GM12878 (cell line): Measurements from ENCODE around the gene BDH1. TPM values are rescaled to one million over a fixed set of nuclear protein-coding genes. Genes with fewer than 3 reads are reported as not detected.

Source experiments
- ATAC-seq: fragments of 200-7000 bp; cut with Tn5 transposase; 3 replicates; pipeline ENCODE4 v1.9.1; 2020; ENCODE audit warnings: mild to moderate bottlenecking, moderate library complexity
- BruUV-seq: library from RNA; stranded (reverse); fragments of 400-500 nt; replicated peaks from 2 replicates; lab custom pipeline; 2021; lab: Mats Ljungman, UMichigan
- CTCF ChIA-PET: fragments of 300-600 bp; sonication (Branson Sonifier 250); formaldehyde crosslinking; extraction: SDS; loops from one replicate; lab custom pipeline; 2021; ENCODE audit warnings: inconsistent platforms; lab: Yijun Ruan, JAX
- POLR2A ChIA-PET: fragments of 350-600 bp; formaldehyde crosslinking; extraction: SDS; loops from one replicate; lab custom pipeline; 2021; ENCODE audit warnings: inconsistent platforms; lab: Charles Lee
- RAD21 ChIA-PET: fragments of 300-600 bp; sonication (Branson Sonifier 250); formaldehyde crosslinking; loops from one replicate; lab custom pipeline; 2023; ENCODE audit warnings: antibody characterized with exemption; ENCODE audit not compliant: unreplicated experiment; lab: Charles Lee
- SMC1A ChIA-PET: fragments of 300-600 bp; sonication (Branson Sonifier 250); formaldehyde crosslinking; loops from one replicate; lab custom pipeline; 2023; ENCODE audit not compliant: unreplicated experiment, uncharacterized antibody; lab: Charles Lee
- DNase-seq: peaks from one replicate; pipeline ENCODE4 v3.0.0-alpha.2; 2011; ENCODE audit warnings: low read depth, low spot score
- FAIRE-seq: peaks from 3 replicates; lab custom pipeline; 2011; peaks lifted over from hg19 to GRCh38; lab: Jason Lieb, UNC
- H2AFZ ChIP-seq: 2 replicates; pipeline ENCODE4 v1.6.0; 2011; ENCODE audit warnings: low read depth, low read length, control low read depth; ENCODE audit not compliant: control insufficient read depth
- H3K27ac ChIP-seq: 2 replicates; pipeline ENCODE4 v1.5.1; 2011; ENCODE audit warnings: control low read depth; ENCODE audit not compliant: control insufficient read depth, insufficient read depth
- H3K27me3 ChIP-seq, 2 experiments: replicated peaks in 1 of 2; 2 replicates each; pipeline versions ENCODE4 v1.6.0 to v1.6.1; 2011; ENCODE audit warnings: low read length in 1 of 2; ENCODE audit not compliant: control insufficient read depth in 2 of 2, insufficient read depth in 2 of 2
- H3K36me3 ChIP-seq, 2 experiments: 2 replicates each; pipeline ENCODE4 v1.5.1; 2011; ENCODE audit warnings: low read length in 1 of 2; ENCODE audit not compliant: control insufficient read depth in 2 of 2, insufficient read depth in 2 of 2
- H3K4me1 ChIP-seq: 2 replicates; pipeline ENCODE4 v1.6.1; 2011; ENCODE audit warnings: mild to moderate bottlenecking, low read length, moderate library complexity, mixed read lengths; ENCODE audit not compliant: control insufficient read depth, insufficient read depth
- H3K4me2 ChIP-seq: 2 replicates; pipeline ENCODE4 v1.6.0; 2011; ENCODE audit warnings: control low read depth; ENCODE audit not compliant: control insufficient read depth, insufficient read depth
- H3K4me3 ChIP-seq: fragments of 200-600 bp; sonication (generic); 2 replicates; pipeline ENCODE4 v1.5.1; 2016
- H3K79me2 ChIP-seq: 2 replicates; pipeline ENCODE4 v1.6.0; 2011; ENCODE audit warnings: low read length; ENCODE audit not compliant: control insufficient read depth, insufficient read depth
- H3K9ac ChIP-seq: 2 replicates; pipeline ENCODE4 v1.8.0; 2011; ENCODE audit warnings: low read length, control low read depth, mixed read lengths; ENCODE audit not compliant: control insufficient read depth, insufficient read depth
- H3K9me3 ChIP-seq: replicated peaks from 3 replicates; pipeline ENCODE4 v1.5.1; 2011; ENCODE audit warnings: mild to moderate bottlenecking, low read length; ENCODE audit not compliant: control insufficient read depth, insufficient read depth
- H4K20me1 ChIP-seq: 2 replicates; pipeline ENCODE4 v1.6.0; 2011; ENCODE audit not compliant: control insufficient read depth, insufficient read depth
- BCL3 ChIP-seq: IDR thresholded peaks from 2 replicates; pipeline ENCODE4 v1.6.1; 2011; ENCODE audit warnings: borderline replicate concordance, low read depth, mild to moderate bottlenecking, moderate library complexity, low read length; ENCODE audit not compliant: insufficient read depth, poor library complexity, severe bottlenecking
- CBX3 ChIP-seq: fragments of 200-600 bp; sonication (generic); IDR thresholded peaks from 2 replicates; pipeline ENCODE4 v1.6.1; 2016; ENCODE audit warnings: low read depth, borderline replicate concordance
- CHD1 ChIP-seq: IDR thresholded peaks from 2 replicates; pipeline ENCODE4 v1.6.1; 2012; ENCODE audit warnings: low read depth, low read length, improper control_type of control experiment
- ELK1 ChIP-seq: IDR thresholded peaks from 2 replicates; pipeline ENCODE4 v1.6.1; 2012; ENCODE audit warnings: low read depth, low read length, improper control_type of control experiment
- FOS ChIP-seq: IDR thresholded peaks from 3 replicates; pipeline ENCODE4 v1.6.1; 2011; ENCODE audit warnings: borderline replicate concordance; ENCODE audit not compliant: insufficient read length; ENCODE audit errors: extremely low read depth
- KAT2A ChIP-seq: conservative IDR thresholded peaks from 2 replicates; pipeline ENCODE4 v1.6.1; 2011; ENCODE audit warnings: low read depth, low read length; ENCODE audit not compliant: control insufficient read depth
- MYC ChIP-seq: IDR thresholded peaks from 2 replicates; pipeline ENCODE4 v1.6.1; 2011; ENCODE audit warnings: mild to moderate bottlenecking, low read length, moderate library complexity, inconsistent platforms; ENCODE audit not compliant: insufficient read depth, insufficient replicate concordance, insufficient read length, severe bottlenecking
- NBN ChIP-seq: fragments of 450-650 bp; IDR thresholded peaks from 2 replicates; pipeline ENCODE4 v1.6.1; 2016
- NR2C1 ChIP-seq: fragments of 450-650 bp; IDR thresholded peaks from 2 replicates; pipeline ENCODE4 v1.6.1; 2017; ENCODE audit warnings: antibody characterized with exemption, mild to moderate bottlenecking, moderate library complexity
- PAX8 ChIP-seq: fragments of 450-650 bp; IDR thresholded peaks from 2 replicates; pipeline ENCODE4 v1.6.1; 2017; ENCODE audit warnings: mild to moderate bottlenecking, moderate library complexity
- PBX3 ChIP-seq: IDR thresholded peaks from 2 replicates; pipeline ENCODE4 v1.6.1; 2011; ENCODE audit warnings: mild to moderate bottlenecking, low read depth, low read length, moderate library complexity; ENCODE audit not compliant: insufficient replicate concordance
- PML ChIP-seq: IDR thresholded peaks from 2 replicates; pipeline ENCODE4 v1.6.1; 2012; ENCODE audit warnings: low read length, inconsistent platforms
- SMAD1 ChIP-seq: fragments of 450-650 bp; IDR thresholded peaks from 2 replicates; pipeline ENCODE4 v1.6.1; 2018; ENCODE audit warnings: mild to moderate bottlenecking, low read depth; ENCODE audit not compliant: partially characterized antibody
- SMC3 ChIP-seq: IDR thresholded peaks from 2 replicates; pipeline ENCODE4 v1.6.1; 2011; ENCODE audit warnings: low read length, improper control_type of control experiment, borderline replicate concordance
- WRNIP1 ChIP-seq: IDR thresholded peaks from 2 replicates; pipeline ENCODE4 v1.6.1; 2011; ENCODE audit warnings: low read depth, low read length, improper control_type of control experiment, borderline replicate concordance
- WGBS: methylation state at CpG from one replicate; pipeline ENCODE4 v1.1.6; 2016; ENCODE audit warnings: low lambda C conversion rate; ENCODE audit not compliant: insufficient replicate concordance, insufficient coverage; ENCODE audit errors: missing lambda C conversion rate; 5-methylcytosine and 5-hydroxymethylcytosine counted together
- in situ Hi-C: fragments of 300-500 bp; cut with MboI; formaldehyde crosslinking; loops from 9 replicates; pipeline ENCODE4 v1.14.3; 2018; ENCODE audit warnings: mixed read lengths
- intact Hi-C: fragments of 100-400 bp; cut with micrococcal nuclease; formaldehyde crosslinking; loops from one replicate; pipeline ENCODE4 v1.14.2; 2022; ENCODE audit not compliant: unreplicated experiment
- polyA plus RNA-seq, 11 experiments: library from polyadenylated mRNA; depleted of rRNA in 4 of 11; unstranded in 6 of 11; stranded (reverse) in 5 of 11; fragments of >200 nt; fragmentation: Nextera tagmentation in 4 of 11; fragmentation: Illumina TruSeq in 1 of 11; extraction: Ambion mirVana in 4 of 11; extraction: Trizol in 1 of 11; gene quantifications; 1 replicate in 1 of 11; 2 replicates in 10 of 11; pipeline versions ENCODE4 v1.2.1 to v1.2.3, GENCODE V29; 2011 to 2016; ENCODE audit warnings: inconsistent platforms in 2 of 11, missing spikeins in 2 of 11, low read depth in 1 of 11
- total RNA-seq, 4 experiments: library from RNA; depleted of rRNA in 3 of 4; stranded (reverse); fragments of >200 nt in 3 of 4; fragmentation: Illumina TruSeq in 1 of 4; extraction: Trizol in 1 of 4; gene quantifications; 2 replicates each; pipeline versions ENCODE4 v1.2.1 to v1.2.3, GENCODE V29; 2013 to 2021
- TF ChIP-seq, protein P1 (sequence below): fragments of 450-650 bp; IDR thresholded peaks from 2 replicates; pipeline ENCODE4 v1.6.1; 2018; ENCODE audit warnings: mild to moderate bottlenecking, low read depth, moderate library complexity; ENCODE audit not compliant: partially characterized antibody

BDH1 gene
- total and polyA plus RNA-seq, 10 of the 15 experiments (the other 5 are each of a cell fraction or from before 2014, with no cell fraction given) = 11.3 to 84.5 (median 60.3) TPM

- TF ChIP-seq, protein P1, sequence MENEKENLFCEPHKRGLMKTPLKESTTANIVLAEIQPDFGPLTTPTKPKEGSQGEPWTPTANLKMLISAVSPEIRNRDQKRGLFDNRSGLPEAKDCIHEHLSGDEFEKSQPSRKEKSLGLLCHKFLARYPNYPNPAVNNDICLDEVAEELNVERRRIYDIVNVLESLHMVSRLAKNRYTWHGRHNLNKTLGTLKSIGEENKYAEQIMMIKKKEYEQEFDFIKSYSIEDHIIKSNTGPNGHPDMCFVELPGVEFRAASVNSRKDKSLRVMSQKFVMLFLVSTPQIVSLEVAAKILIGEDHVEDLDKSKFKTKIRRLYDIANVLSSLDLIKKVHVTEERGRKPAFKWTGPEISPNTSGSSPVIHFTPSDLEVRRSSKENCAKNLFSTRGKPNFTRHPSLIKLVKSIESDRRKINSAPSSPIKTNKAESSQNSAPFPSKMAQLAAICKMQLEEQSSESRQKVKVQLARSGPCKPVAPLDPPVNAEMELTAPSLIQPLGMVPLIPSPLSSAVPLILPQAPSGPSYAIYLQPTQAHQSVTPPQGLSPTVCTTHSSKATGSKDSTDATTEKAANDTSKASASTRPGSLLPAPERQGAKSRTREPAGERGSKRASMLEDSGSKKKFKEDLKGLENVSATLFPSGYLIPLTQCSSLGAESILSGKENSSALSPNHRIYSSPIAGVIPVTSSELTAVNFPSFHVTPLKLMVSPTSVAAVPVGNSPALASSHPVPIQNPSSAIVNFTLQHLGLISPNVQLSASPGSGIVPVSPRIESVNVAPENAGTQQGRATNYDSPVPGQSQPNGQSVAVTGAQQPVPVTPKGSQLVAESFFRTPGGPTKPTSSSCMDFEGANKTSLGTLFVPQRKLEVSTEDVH = no peak
Measured at GRCh38 chr3:197493049-197493448, 62.7 kb downstream of the BDH1 start (continued).

- ChIA-PET POLR2A (no interaction called here), RAD21 (no interaction called here), CTCF (interaction anchor here (1.5 kb wide), 1 partner anchor 235 kb away, joined by 6 read pairs; no protein-coding TSS in a partner anchor), SMC1A (no interaction called here)
- DNase-seq (no peak), FAIRE-seq (no peak), ATAC-seq (no peak)
- Histone ChIP-seq H2AFZ (no peak overlapping the region), H3K9ac (no peak overlapping the region), H3K4me2 (no peak overlapping the region), H3K79me2 (no peaks in the 10 kb centered on the region), H4K20me1 (no peaks in the 10 kb centered on the region), H3K27me3 (no peaks in the 10 kb centered on the region; a peak in 1 of 4 replicates), H3K4me3 (no peak overlapping the region), H3K9me3 (no peaks in the 10 kb centered on the region), H3K4me1 (peaks cover 27% of the 10 kb centered on the region), H3K27ac (no peak overlapping the region), H3K36me3 (no peaks in the 10 kb centered on the region)
- no TSS peak for BruUV-seq
- 76% methylated on average over 11 of the region's 12 CpGs for WGBS
- in situ Hi-C loops (no loop called here), intact Hi-C loops (no loop called here)
- no peak for TF ChIP-seq MYC
- TF ChIP-seq PBX3 = no peak
- TF ChIP-seq KAT2A = no peak
- TF ChIP-seq ELK1 = no peak
- no peak for TF ChIP-seq BCL3
- no peak for TF ChIP-seq PML
- TF ChIP-seq CHD1 = no peak
- no peak for TF ChIP-seq CBX3
- TF ChIP-seq WRNIP1 = no peak
- no peak for TF ChIP-seq PAX8
- no peak for TF ChIP-seq NBN
- no peak for TF ChIP-seq SMC3
- no peak for TF ChIP-seq NR2C1
- TF ChIP-seq SMAD1 = no peak
- TF ChIP-seq FOS = no peak
Measured at GRCh38 chr3:197491923-197492664, 63.7 kb downstream of the BDH1 start.
